NCI-H1048 (cell line): Measurements from ENCODE around the gene SMAD3.

Experiments
- DNase-seq: peaks from one replicate; lab custom pipeline; 2025; lab: John Stamatoyannopoulos, UW

SMAD3 gene

DNA sequence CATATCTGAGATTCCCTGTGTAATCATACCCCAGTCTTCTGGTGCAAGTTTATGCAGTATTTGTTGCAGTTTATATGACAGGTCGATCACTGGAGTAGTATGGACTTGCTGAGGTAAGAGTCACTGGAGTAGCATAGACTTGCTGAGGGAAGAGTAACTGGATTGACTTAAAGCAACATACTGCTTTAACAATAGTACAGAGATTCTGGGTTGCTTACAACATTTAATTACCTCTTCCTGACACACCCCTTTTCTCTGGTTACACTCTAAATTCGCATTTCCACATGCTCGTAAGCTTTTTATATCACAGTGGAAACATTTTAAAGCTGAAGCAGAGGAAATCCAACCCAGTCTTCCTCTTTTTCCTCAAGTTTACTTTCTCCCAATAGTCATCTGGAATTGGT, 177.3 kb downstream of the SMAD3 start:
- DNase-seq, result no peak
